Measurements from ENCODE around the gene FAF1.

Gene FAF1

DNA sequence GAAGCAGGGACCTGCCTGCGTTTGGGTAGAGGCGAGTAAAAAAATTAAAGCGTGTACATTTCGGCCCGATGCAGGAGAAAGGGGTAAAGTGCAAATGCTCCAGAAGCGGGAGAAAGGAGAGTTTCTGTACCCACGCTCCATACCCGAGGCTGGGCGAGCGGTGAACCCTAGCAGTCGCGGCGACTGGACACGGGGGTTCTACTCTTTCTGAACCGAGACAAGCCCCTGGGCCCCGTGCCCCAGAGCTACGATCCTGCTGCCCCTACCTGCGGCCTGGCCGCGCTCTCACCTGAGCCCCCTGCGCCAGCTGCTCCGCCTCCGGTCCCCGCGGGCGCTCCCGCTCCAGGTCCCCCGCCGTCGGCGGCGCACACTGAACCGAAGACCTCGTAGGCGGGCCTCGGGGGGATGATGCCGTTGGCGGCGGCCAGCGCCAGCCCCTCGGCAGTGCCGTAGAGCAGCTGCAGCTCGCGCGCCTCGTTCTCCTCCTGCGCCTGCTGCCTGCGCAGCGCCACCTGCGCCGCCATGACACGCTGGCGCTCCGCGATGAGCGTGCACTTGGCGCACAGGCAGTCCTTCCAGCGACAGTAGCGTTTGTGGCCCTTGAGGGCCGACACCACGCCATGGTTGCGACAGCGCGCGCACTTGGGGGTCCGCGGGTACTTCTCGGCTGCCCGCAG, 539.2 kb downstream of the FAF1 start:
- in situ Hi-C loops (cut with MboI; ENCODE audit: low sequenced_read_pairs), result no loop called here

DNA sequence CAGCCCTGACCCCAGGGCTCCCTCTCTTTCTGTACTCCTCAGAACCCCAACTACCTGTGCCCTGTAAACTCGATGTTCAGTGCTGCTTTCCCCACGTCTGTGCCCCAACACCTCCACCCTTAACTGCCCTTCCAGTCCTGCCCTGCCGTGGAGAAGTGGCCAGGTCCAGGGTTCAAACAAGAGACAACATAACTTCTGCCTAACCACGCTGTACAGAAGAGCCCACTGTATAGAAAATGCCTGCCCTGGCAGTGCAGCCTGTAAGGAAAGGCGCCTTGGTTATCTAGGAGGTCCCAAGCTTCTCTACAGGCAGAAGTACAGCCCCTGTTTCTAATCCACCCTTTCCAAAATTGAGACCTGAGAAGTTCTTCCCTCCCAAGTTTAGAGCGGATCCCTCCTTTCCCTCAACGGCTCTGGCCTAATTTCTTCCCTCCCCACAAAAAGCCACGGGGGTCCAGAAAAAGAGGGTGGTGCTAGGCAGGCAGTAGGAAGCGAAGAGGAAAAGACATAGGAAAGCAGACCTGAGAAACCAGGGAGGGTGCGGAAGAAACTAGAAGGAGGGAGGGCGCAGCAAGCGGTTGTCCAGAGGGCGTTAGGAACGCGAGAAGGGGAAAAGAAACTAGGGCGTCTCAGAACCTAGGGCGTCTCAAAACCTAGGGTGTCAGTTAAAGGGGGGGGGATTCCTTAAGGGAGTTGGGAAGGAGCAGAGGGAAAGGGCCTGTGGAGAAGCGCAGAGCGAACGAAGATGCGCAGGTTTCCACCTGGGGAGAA, 540.0 kb downstream of the FAF1 start:
- in situ Hi-C loops (cut with MboI; ENCODE audit: low sequenced_read_pairs), result no loop called here

DNA sequence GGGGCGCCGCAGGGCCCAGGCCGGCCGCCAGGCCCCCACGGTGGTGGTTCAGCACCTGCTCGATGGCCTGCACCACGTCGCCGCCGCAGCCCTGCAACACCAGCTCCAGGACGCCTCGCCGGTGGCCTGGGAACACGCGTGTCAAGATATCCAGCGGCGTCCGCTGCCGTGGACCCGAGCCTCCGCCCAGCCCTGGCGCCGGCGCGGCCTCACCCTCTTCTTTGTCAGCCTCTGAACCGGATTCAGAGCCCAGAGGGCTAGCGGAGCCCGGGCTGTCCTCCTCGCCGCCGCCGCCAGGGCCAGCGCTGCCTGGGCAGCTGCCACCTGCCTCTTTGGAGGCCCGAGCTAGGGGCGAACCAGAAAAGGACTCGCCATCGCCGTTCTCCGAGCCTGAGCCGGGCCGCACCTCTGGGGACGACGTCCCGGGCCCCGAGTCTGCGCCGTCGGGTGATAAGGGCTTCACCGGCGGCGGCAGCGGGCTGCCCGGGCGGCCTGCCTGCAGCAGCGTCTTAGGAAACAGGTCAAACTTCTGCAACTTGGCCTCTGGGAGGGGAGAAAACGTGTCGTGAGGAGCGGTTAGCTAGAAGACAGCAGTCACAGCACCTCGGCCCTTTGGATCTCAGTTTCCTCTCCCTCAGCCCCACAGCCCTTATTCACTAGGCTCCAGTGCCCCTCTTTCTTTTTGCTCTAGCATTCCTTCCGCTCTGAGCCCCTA, 540.7 kb downstream of the FAF1 start:
- in situ Hi-C loops (cut with MboI; ENCODE audit: low sequenced_read_pairs), result no loop called here

DNA sequence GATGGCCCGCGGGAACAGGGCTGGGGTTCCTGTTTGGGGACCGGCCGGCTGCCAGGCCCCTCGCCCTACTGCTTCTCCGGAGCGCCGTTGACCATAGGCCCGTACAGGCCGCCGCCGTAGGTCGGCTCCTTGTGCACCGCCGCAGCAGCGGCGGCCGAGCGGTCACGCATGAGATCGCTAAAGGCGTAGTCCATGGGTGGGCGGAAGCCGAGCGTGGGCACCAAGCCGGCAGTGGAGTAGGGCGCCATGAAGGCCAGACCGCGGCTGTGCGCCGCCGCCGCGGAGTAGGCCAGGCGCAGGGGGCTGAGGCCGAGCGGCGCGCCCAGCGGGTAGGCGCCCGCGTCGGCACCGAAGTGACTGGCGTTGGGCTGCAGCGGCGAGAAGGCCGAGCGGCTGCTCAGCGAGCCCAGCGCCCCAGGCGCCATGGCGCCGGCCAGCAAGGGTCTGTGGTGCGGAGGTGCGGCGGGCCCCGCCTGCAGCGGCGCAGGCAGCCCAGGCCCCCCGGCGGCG, 541.4 kb downstream of the FAF1 start:
- in situ Hi-C loops (cut with MboI; ENCODE audit: low sequenced_read_pairs), result no loop called here

DNA sequence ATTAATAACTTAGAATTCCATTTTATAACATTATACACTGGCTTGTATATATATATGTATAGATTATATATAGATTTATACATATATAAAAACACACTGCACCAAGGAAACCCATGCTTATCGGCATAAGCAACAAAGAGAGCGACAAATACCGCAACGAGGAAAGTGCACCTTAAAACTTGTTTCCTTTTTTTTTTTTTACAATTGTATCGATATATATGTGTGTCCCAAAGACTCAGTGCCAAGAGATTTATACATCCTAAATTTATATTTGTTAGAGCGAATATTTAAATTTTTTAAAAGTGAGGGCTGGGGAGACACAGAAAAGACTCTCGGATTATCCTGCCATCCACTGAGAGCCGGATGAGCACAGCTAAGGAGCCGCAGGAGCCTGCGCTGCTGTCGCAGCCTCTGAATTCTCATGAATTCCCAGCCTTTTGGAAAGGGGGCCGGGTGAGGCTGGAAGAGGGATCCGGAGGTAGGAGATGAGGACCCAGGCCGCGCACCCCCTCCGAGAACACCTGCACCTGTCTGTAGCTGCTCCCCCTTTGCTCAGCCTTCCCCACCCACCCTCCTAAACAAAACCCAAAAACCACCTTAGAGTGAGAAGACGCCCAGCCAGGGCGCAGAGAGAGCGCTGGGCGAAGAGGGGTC, 542.0 kb downstream of the FAF1 start:
- in situ Hi-C loops (cut with MboI; ENCODE audit: low sequenced_read_pairs), result no loop called here

DNA sequence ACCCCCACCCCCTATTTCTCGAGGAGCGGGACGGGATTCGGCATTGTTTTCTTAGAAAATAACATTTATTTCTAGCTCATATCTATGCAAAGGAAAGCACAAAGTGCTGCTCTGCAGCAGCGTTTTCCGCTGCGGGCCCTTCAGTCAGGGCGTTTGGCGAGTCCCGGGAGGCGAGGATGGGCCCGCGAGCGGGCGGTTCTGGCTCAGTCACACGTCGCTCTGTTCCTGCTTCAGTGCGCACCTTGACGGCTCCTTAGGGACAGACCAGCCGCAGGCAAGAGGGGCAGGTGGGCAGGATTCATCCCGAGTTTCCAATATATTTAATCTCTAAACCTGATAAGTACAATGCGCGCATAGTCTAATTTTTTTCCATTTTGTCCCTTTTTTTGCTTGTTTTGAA, 542.6 kb downstream of the FAF1 start:
- in situ Hi-C loops (cut with MboI; ENCODE audit: low sequenced_read_pairs), result no loop called here

DNA sequence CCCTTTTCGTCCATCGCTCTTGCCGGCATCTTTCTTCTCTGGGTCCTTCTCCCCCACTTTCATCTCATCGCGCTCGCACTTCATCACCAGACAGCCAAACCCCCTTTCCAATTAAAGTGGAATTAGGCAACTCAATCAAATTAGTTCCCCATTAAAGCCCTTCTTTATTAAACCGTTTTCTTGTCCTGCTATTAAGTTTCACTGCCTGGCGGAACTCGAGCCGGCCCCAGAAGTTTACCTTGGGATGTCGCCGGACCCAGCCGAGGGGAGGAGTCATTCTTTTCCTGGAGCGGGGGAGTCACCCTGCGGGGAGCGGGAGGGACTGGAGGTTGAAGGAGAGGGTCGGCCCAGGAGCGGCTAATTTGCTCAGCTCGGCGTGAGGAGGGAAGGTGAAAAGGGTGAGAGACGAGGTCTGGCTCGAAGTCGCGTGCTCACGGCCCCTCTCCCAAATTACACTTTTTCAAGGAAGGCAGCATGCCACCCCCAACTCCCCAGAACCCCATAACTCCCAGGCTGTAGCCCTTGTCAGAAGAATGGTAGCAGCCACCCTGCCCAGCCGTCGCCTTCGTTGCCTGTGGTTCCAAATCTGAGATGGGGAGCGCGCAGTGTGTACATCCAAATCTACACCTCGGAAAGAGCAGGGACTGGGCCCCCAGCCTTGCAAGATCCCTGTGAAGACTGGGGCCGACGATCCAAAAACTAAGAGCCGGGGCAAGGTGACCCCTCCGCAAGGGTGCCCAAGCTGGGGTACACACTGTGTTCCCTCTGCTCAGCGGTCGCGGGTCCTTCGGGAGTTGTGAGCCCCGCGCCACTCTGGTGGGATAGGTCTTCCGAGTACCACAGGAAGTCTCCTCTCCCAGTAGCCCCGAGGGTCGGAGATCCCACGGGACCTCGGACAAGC, 543.3 kb downstream of the FAF1 start:
- in situ Hi-C loops (cut with MboI; ENCODE audit: low sequenced_read_pairs), result no loop called here

DNA sequence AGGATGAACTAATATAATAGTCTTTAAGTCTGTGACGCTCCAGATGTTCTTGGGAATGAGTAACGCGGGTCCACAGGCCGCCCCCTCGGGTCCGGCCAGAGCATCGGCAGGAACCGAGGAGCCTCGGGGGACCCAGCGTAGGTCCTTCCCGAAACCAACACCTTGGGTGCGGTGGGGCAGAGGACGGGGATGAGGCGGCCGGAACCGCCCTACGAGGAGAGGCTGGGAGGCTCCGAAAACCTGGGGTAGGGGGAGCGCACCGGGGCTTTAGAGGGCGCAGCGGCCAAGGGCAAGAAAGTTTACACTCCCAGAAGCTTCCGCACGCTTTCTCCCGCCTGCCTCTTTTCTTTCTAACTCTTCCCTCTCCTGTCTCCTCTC, 543.9 kb downstream of the FAF1 start:
- in situ Hi-C loops (cut with MboI; ENCODE audit: low sequenced_read_pairs), result no loop called here

DNA sequence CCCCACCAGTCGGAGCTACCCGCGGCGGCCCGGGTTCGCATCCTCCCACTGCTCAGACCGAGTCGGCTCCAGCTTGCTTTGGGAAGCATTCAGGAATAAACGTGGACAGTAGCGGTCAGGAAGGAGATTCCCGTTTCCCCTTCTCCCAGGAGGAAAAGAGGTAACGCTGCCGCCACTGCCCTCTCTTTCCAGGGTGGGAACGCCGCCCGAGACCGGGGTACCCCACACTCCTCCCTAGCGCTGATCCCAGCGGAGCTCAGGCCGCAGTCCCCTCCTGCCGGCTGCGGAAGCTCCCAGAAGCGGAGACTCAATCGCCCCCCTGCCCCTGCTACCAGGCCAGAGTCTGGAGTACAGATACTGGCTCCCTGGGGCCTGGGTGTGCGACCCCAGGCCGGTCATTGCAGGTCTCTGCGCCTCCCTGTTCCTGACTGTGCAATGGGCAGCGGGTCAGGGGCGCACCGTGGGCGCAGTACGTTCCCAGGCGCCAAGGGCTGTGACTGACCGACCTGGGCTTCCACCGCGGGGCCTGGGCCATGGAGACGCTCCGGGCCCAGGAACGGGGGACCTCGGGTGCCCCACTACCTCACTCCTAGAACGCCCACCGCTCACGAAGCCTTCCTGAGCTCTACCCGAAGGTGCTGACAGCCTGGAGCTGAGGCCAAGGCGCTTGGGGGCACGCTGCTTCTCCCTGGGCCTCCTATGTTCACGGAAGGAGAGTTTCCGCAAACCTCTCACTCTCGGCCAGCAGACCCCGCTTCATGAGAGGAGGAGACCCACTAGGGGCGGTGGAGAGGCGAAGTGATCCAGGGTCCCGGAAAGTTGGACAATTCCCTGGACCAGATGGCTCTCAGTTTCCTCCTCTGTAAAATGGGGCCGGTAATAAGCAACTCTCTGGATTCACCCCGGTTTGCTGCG, 544.6 kb downstream of the FAF1 start:
- in situ Hi-C loops (cut with MboI; ENCODE audit: low sequenced_read_pairs), result no loop called here

DNA sequence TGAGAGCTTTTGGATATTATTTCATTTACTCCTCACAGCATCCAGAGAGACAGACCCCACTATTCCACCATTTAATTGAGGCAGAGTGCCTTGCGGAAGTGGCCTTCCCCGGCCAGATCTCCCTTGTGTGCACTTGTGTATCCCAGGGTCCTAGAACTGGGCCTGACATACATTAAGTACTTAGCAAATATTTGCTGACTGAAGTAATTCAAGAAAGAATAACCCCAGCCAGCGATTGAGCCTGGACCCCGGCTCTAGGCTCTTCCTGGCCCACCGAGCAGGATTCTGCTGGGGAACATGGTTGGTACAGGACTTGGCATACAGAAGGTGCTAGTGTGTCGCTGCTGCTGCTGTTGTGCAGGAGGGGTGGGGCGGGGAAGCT, 545.2 kb downstream of the FAF1 start:
- in situ Hi-C loops (cut with MboI; ENCODE audit: low sequenced_read_pairs), result no loop called here

DNA sequence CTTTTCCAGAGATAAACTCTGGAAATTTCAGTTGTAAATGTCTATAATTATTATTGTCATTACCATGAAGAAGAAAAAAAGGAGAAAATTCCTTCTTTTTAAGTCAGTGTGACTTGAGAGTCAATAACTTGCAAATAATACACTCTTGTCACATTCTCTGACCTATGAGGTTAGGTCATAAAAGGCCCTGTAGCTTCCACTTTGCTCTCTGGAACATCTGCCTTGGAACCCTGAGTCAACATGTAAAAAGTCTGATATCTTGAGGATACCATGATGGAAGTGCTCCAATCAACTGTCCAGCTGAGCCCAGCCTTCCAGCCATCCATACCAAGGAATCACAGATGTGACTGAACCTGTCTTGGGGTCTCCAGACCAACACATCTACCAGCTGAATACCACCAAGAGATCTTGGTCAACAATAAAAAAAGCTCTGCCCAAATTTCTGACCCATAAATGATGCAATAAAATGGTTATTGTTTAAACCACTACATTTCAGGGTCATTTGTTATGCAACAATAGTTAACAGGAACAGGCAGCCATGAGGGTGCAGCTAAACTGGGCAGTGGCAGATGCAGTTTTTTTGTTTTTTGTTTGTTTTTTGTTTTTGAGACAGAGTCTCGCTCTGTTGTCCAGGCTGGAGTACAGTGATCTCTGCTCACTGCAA, 547.1 kb downstream of the FAF1 start:
- in situ Hi-C loops (cut with MboI; ENCODE audit: low sequenced_read_pairs), result no loop called here

DNA sequence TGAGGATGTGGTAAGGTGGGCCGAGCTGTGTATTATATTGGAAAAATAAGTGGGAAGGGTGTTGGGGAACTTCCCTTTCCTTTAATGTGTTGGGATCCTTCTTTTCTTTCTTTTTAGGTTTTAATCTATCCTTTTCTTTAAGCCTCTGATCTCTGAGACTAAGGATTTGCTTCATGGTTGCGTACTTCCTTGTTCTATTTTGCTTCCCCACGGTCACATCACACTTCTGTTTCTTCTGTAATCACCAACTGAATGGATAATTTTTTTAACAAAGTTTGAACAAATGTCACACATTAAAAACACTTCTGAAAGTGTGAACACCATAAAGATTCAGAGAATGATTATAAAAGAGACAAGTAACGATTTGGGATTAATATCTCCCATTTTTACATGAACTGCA, 554.3 kb downstream of the FAF1 start:
- in situ Hi-C loops (cut with MboI; ENCODE audit: low sequenced_read_pairs), result no loop called here

DNA sequence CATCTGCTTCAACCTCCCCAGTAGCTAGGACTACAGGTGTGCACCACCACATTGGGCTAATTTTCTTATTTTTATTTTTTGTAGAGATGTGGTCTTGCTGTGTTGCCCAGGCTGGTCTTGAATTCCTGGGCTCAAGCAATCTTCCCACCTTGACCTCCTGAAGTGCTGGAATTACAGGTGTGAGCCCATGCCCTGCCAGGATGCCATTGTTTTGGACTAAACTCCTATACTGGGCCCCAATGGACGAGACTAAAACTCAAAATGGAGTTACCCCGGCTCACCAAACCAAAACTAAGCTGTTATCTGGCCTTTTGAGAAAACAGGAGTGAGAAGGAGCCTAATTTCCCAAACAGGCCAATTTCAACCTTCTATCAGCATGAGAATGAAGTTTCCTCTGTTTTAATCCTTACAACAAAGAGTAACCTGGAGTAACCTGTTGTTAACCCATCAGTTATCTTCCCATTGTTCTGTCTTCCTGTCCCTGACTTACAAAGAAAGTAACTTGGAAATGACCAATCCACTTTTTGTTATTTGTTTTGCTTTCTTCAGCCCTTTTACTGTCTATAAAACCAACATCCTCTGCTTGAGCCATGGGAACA, 566.4 kb downstream of the FAF1 start:
- in situ Hi-C loops (cut with MboI; ENCODE audit: low sequenced_read_pairs), result no loop called here

Data from hTERT RPE-1 (cell line).